SU-DHL-6 (cell line): ENCODE results near the gene C2orf72.

Experiments used
- H2AFZ ChIP-seq: fragments of 200-600 bp; sonication (generic); 2 replicates; pipeline ENCODE4 v1.6.1; 2014; ENCODE audit warnings: low read depth, mild to moderate bottlenecking, moderate library complexity, mixed read lengths, antibody characterized with exemption, low read length; ENCODE audit not compliant: severe bottlenecking
- H3F3A ChIP-seq: fragments of 200-600 bp; shearing (Covaris generic); 2 replicates; pipeline ENCODE4 v1.6.0; 2016; ENCODE audit warnings: antibody characterized with exemption, mild to moderate bottlenecking; ENCODE audit not compliant: insufficient read depth
- H3K27ac ChIP-seq: fragments of 200-600 bp; sonication (generic); 2 replicates; pipeline ENCODE4 v1.5.1; 2016; ENCODE audit warnings: low read depth, mild to moderate bottlenecking, low read length, moderate library complexity, mixed read lengths
- H3K27me3 ChIP-seq: fragments of 200-600 bp; sonication (generic), shearing (Covaris generic); 2 replicates; pipeline ENCODE4 v1.6.0; 2014; ENCODE audit warnings: mild to moderate bottlenecking, low read length
- H3K36me3 ChIP-seq: fragments of 200-600 bp; sonication (generic); 2 replicates; pipeline ENCODE4 v1.6.1; 2014; ENCODE audit warnings: mild to moderate bottlenecking, low read length, mixed read lengths
- H3K4me2 ChIP-seq: fragments of 300-600, 200-600 bp; shearing (Covaris generic), sonication (generic); 2 replicates; pipeline ENCODE4 v1.6.0; 2014; ENCODE audit warnings: low read length, low read depth, mild to moderate bottlenecking; ENCODE audit not compliant: poor library complexity, severe bottlenecking
- H3K4me3 ChIP-seq: fragments of 200-600 bp; sonication (generic); 2 replicates; pipeline ENCODE4 v1.5.1; 2014; ENCODE audit warnings: antibody characterized with exemption, low read length, mild to moderate bottlenecking, mixed read lengths; ENCODE audit not compliant: insufficient read depth, poor library complexity, severe bottlenecking
- H3K79me2 ChIP-seq: fragments of 200-600 bp; sonication (generic); 2 replicates; pipeline ENCODE4 v1.6.1; 2014; ENCODE audit warnings: mild to moderate bottlenecking, low read length, moderate library complexity; ENCODE audit not compliant: insufficient read depth
- H3K9ac ChIP-seq: fragments of 200-600 bp; sonication (generic); 2 replicates; pipeline ENCODE4 v1.7.0; 2014; ENCODE audit warnings: mild to moderate bottlenecking, low read length
- H3K9me2 ChIP-seq: fragments of 200-600 bp; sonication (generic); replicated peaks from 2 replicates; pipeline ENCODE4 v1.6.1; 2014; ENCODE audit warnings: low read length; ENCODE audit not compliant: insufficient read depth
- H3K9me3 ChIP-seq: fragments of 200-600 bp; sonication (generic); 2 replicates; pipeline ENCODE4 v1.6.1; 2014; ENCODE audit warnings: low read length, mixed read lengths; ENCODE audit not compliant: insufficient read depth
- H4K20me1 ChIP-seq: fragments of 200-600 bp; sonication (generic); 2 replicates; pipeline ENCODE4 v1.6.1; 2014; ENCODE audit warnings: low read depth, mild to moderate bottlenecking, antibody characterized with exemption, low read length, moderate library complexity, mixed read lengths
- EZH2phosphoT487 ChIP-seq: fragments of 200-600 bp; sonication (generic), shearing (Covaris generic); conservative IDR thresholded peaks from 2 replicates; pipeline ENCODE4 v1.6.1; 2018; ENCODE audit warnings: mild to moderate bottlenecking, antibody characterized with exemption, low read length, moderate library complexity, mixed read lengths
- TF ChIP-seq, protein P1 (sequence below): fragments of 200-600 bp; sonication (generic); IDR thresholded peaks from one replicate; pipeline ENCODE4 v1.5.1; 2017; ENCODE audit warnings: antibody characterized with exemption, mild to moderate bottlenecking, low read length, moderate library complexity; ENCODE audit not compliant: insufficient read depth, poor library complexity, severe bottlenecking

C2orf72 gene

DNA sequence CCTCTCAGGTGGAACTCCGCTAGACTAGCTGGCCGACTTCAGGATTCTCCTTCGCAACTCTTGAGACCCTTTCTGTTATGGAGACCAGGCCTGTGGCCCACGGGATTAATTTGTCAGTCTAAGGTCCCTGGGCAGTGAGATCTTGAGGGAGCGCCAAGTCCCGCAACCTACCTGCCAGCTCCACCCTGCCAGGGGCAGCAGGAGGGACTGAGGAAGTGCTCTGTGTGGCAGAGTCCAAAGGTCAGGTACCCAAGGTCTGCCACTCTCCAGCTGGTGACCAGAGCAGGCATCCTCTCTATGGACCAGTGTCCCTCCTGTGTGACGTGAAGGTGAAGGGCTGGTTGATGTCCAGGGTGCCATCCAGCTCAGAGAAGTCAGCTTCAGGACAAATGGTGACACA lies 45.7 kb upstream of the C2orf72 start:
- Histone ChIP-seq H3K4me3 (no peak overlapping the region), H3K27me3 (no peaks in the 10 kb centered on the region)
- TF ChIP-seq, protein P1, sequence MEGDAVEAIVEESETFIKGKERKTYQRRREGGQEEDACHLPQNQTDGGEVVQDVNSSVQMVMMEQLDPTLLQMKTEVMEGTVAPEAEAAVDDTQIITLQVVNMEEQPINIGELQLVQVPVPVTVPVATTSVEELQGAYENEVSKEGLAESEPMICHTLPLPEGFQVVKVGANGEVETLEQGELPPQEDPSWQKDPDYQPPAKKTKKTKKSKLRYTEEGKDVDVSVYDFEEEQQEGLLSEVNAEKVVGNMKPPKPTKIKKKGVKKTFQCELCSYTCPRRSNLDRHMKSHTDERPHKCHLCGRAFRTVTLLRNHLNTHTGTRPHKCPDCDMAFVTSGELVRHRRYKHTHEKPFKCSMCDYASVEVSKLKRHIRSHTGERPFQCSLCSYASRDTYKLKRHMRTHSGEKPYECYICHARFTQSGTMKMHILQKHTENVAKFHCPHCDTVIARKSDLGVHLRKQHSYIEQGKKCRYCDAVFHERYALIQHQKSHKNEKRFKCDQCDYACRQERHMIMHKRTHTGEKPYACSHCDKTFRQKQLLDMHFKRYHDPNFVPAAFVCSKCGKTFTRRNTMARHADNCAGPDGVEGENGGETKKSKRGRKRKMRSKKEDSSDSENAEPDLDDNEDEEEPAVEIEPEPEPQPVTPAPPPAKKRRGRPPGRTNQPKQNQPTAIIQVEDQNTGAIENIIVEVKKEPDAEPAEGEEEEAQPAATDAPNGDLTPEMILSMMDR: no peak
- TF ChIP-seq EZH2phosphoT487: no peak

DNA sequence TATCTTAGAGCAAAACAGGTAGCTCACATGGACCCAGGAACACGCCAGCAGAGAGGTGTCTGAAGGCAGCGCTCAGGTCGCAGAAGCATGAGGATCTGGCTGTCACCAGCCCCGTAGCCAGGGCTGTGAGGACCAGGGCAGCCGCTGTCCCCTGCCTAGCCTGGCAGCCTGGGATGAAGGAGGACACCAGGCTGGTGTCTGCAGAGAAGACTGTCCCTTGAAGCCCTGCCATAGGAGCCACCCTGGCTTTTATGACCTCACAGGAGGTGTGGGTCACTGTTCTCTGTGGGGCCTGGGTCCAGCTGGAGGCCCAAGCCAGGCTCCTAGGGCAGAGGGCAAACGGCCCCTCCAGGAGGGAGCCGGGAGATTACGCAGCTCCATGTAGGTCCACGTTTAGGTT lies 41.5 kb upstream of the C2orf72 start, which contains the start of gene SPATA3:
Gene SPATA3 (plus strand): TSS at position 301 of the 400 bp plus-strand sequence. CDS start 113 bp downstream, outside the sequence.
- no peak within 1 kb of the TSS for H3K4me3 ChIP-seq
- no peak within 1 kb of the TSS for H3K9ac ChIP-seq
- H3K9me2 ChIP-seq: no peaks in the 10 kb centered on the region
- H3F3A ChIP-seq: no peaks in the 10 kb centered on the region
- H4K20me1 ChIP-seq: no peaks in the 10 kb centered on the region
- no peaks in the 10 kb centered on the region for H3K9me3 ChIP-seq
- no peak for TF ChIP-seq EZH2phosphoT487
- TF ChIP-seq, protein P1: no peak
- H2AFZ ChIP-seq: no peak within 1 kb of the TSS
- no peaks in the 10 kb centered on the region for H3K36me3 ChIP-seq
- H3K27ac ChIP-seq: no peak within 1 kb of the TSS
- H3K79me2 ChIP-seq: no peaks in the 10 kb centered on the region
- H3K27me3 ChIP-seq: no peaks in the 10 kb centered on the region
- no peak within 1 kb of the TSS for H3K4me2 ChIP-seq

More for the DNA sequence above, 45.7 kb upstream of the C2orf72 start:
- H4K20me1 ChIP-seq: no peaks in the 10 kb centered on the region
- no peaks in the 10 kb centered on the region for H3K9me2 ChIP-seq
- no peaks in the 10 kb centered on the region for H3K36me3 ChIP-seq
- no peaks in the 10 kb centered on the region for H3K79me2 ChIP-seq
- no peak overlapping the region for H2AFZ ChIP-seq
- H3K9ac ChIP-seq: no peak overlapping the region
- H3F3A ChIP-seq: no peaks in the 10 kb centered on the region
- no peaks in the 10 kb centered on the region for H3K9me3 ChIP-seq
- no peak overlapping the region for H3K27ac ChIP-seq
- no peak overlapping the region for H3K4me2 ChIP-seq

DNA sequence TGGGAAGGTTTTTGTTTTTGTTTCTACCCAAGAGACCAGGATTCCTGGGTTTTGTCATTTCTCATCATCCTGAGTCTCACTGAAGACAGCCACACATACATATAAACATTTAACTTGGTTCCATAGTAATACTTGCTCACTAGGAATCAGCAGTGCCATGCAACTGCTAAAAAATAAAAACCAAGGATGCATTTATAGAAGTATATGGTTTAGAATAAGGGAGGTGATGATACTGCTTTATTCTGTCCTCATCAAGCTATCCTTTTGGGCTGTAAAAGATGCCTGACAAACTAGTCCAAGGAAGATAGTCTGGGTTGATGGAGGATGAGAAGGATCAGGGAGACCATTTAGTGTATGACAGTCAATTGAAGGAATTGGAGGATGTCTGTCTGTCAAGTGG lies 40.7 kb upstream of the C2orf72 start:
- no peak overlapping the region for H3K27ac ChIP-seq
- H3K36me3 ChIP-seq: no peaks in the 10 kb centered on the region
- no peaks in the 10 kb centered on the region for H3F3A ChIP-seq
- H3K9me3 ChIP-seq: no peaks in the 10 kb centered on the region
- no peak overlapping the region for H3K4me3 ChIP-seq
- no peak overlapping the region for H2AFZ ChIP-seq
- H3K27me3 ChIP-seq: no peaks in the 10 kb centered on the region
- H4K20me1 ChIP-seq: no peaks in the 10 kb centered on the region
- TF ChIP-seq, protein P1: no peak
- TF ChIP-seq EZH2phosphoT487: no peak
- H3K79me2 ChIP-seq: no peaks in the 10 kb centered on the region
- H3K9me2 ChIP-seq: no peaks in the 10 kb centered on the region
- H3K4me2 ChIP-seq: no peak overlapping the region
- H3K9ac ChIP-seq: no peak overlapping the region

DNA sequence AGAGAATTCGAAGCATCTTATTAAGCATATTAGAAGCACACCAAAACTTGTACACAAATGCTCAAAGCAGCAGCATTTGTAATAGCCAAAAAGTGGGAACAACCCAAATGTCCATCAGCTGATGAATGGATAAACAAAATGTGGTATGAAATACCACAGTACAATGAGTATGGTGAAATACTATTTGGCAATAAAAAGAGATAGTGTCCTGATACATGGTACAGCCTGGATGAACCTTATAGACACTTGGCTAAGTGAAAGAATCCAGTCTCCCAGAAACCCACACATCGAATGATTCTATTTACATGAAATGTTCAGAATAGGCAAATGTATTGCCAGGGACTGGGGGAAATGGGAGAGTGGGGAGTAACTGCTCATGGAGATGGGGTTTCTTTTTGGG lies 38.4 kb upstream of the C2orf72 start:
- TF ChIP-seq EZH2phosphoT487: no peak
- TF ChIP-seq, protein P1: no peak
- H3K79me2 ChIP-seq: no peaks in the 10 kb centered on the region
- no peak overlapping the region for H3K4me2 ChIP-seq
- H3F3A ChIP-seq: no peaks in the 10 kb centered on the region
- H2AFZ ChIP-seq: no peak overlapping the region
- H3K36me3 ChIP-seq: no peaks in the 10 kb centered on the region
- no peak overlapping the region for H3K27ac ChIP-seq
- H3K4me3 ChIP-seq: no peak overlapping the region
- no peaks in the 10 kb centered on the region for H3K9me2 ChIP-seq
- H3K27me3 ChIP-seq: no peaks in the 10 kb centered on the region
- no peaks in the 10 kb centered on the region for H4K20me1 ChIP-seq
- no peaks in the 10 kb centered on the region for H3K9me3 ChIP-seq
- H3K9ac ChIP-seq: no peak overlapping the region
